Keratinocyte (primary cell): ENCODE data around the gene ENTR1. TPM values are rescaled to one million over a fixed set of nuclear protein-coding genes. Genes with fewer than 3 reads are reported as not detected.

Source experiments
- DNase-seq: peaks from one replicate; pipeline ENCODE4 v3.0.0-alpha.2; 2011; ENCODE audit warnings: low read depth, missing footprints, low spot score
- FAIRE-seq: peaks from 2 replicates; lab custom pipeline; 2011; peaks lifted over from hg19 to GRCh38; lab: Jason Lieb, UNC
- H2AFZ ChIP-seq: 2 replicates; pipeline ENCODE4 v1.6.0; 2012; ENCODE audit warnings: low read length, control low read depth, inconsistent platforms; ENCODE audit not compliant: control insufficient read depth
- H3K27ac ChIP-seq: 2 replicates; pipeline ENCODE4 v1.5.1; 2011; ENCODE audit warnings: low read length; ENCODE audit not compliant: control insufficient read depth, insufficient read depth
- H3K27me3 ChIP-seq: 3 replicates; pipeline ENCODE4 v1.6.0; 2011; ENCODE audit warnings: low read length; ENCODE audit not compliant: control insufficient read depth, insufficient read depth; ENCODE audit errors: extremely low read depth
- H3K36me3 ChIP-seq, 2 experiments: 2 replicates in 1 of 2; 3 replicates in 1 of 2; pipeline ENCODE4 v1.5.1; 2011; ENCODE audit warnings: low read length in 2 of 2, mild to moderate bottlenecking in 1 of 2; ENCODE audit not compliant: control insufficient read depth in 2 of 2, insufficient read depth in 2 of 2; ENCODE audit errors: extremely low read depth in 1 of 2
- H3K4me1 ChIP-seq: 3 replicates; pipeline ENCODE4 v1.5.1; 2011; ENCODE audit warnings: low read length; ENCODE audit not compliant: control insufficient read depth, insufficient read depth; ENCODE audit errors: extremely low read depth
- H3K4me2 ChIP-seq: 3 replicates; pipeline ENCODE4 v1.6.0; 2011; ENCODE audit warnings: low read depth, low read length; ENCODE audit not compliant: control insufficient read depth, insufficient read depth; ENCODE audit errors: extremely low read depth
- H3K4me3 ChIP-seq, 3 experiments: fragments of 200-600 bp in 1 of 3; sonication (generic) in 1 of 3; 2 replicates in 2 of 3; 3 replicates in 1 of 3; pipeline ENCODE4 v1.5.1; 2011 to 2016; ENCODE audit warnings: low read length in 3 of 3, mild to moderate bottlenecking in 3 of 3, control low read depth in 2 of 3, inconsistent platforms in 1 of 3, low read depth in 1 of 3, mixed read lengths in 1 of 3, mixed run types in 1 of 3, moderate library complexity in 1 of 3; ENCODE audit not compliant: control insufficient read depth in 2 of 3, insufficient read depth in 2 of 3; ENCODE audit errors: extremely low read depth in 1 of 3
- H3K79me2 ChIP-seq: 2 replicates; pipeline ENCODE4 v1.6.0; 2012; ENCODE audit warnings: low read length; ENCODE audit not compliant: control insufficient read depth, insufficient read depth
- H3K9ac ChIP-seq: 3 replicates; pipeline ENCODE4 v1.6.0; 2011; ENCODE audit warnings: low read length; ENCODE audit not compliant: control insufficient read depth, insufficient read depth; ENCODE audit errors: extremely low read depth
- H3K9me1 ChIP-seq: 3 replicates; pipeline ENCODE4 v1.6.0; 2011; ENCODE audit warnings: low read length; ENCODE audit not compliant: control insufficient read depth, insufficient read depth; ENCODE audit errors: extremely low read depth
- H3K9me3 ChIP-seq: 2 replicates; pipeline ENCODE4 v1.5.1; 2012; ENCODE audit warnings: low read depth, low read length; ENCODE audit not compliant: control insufficient read depth
- H4K20me1 ChIP-seq: 3 replicates; pipeline ENCODE4 v1.6.0; 2011; ENCODE audit warnings: low read length; ENCODE audit not compliant: control insufficient read depth, insufficient read depth; ENCODE audit errors: extremely low read depth
- EZH2 ChIP-seq: IDR thresholded peaks from one replicate; pipeline ENCODE4 v1.6.1; 2012; ENCODE audit warnings: inconsistent platforms, mild to moderate bottlenecking, low read length, moderate library complexity
- dilution Hi-C: fragments of 300-500 bp; cut with MboI; formaldehyde crosslinking; loops from one replicate; pipeline ENCODE4 v1.7.0; 2020; ENCODE audit warnings: low sequenced_read_pairs; ENCODE audit not compliant: extremely low pct_ligation_motif_present
- polyA plus RNA-seq, 5 experiments: library from polyadenylated mRNA; depleted of rRNA in 3 of 5; stranded (reverse) in 3 of 5; stranded (forward) in 1 of 5; unstranded in 1 of 5; fragments of >200 nt; gene quantifications; 1 replicate in 1 of 5; 2 replicates in 3 of 5; 3 replicates in 1 of 5; pipeline versions ENCODE4 v1.2.1 to v1.2.3, GENCODE V29; 2011 to 2012; ENCODE audit warnings: missing spikeins in 2 of 5, low read depth in 1 of 5, low replicate concordance in 1 of 5
- TF ChIP-seq, protein P1 (sequence below), 3 experiments: IDR thresholded peaks in 1 of 3; conservative IDR thresholded peaks in 1 of 3; optimal IDR thresholded peaks in 1 of 3; 2 replicates in 2 of 3; 3 replicates in 1 of 3; pipeline versions ENCODE3 to v1.5.1; 2011; ENCODE audit warnings: low read length in 3 of 3, mild to moderate bottlenecking in 3 of 3, moderate library complexity in 2 of 3, control low read depth in 1 of 3, inconsistent platforms in 1 of 3; ENCODE audit not compliant: insufficient read depth in 2 of 3; ENCODE audit errors: extremely low read depth in 1 of 3

The ENTR1 gene
- polyA plus RNA-seq, 1 donor (not counting 4 experiments of a cell fraction or from before 2014, with no cell fraction given), result 46.5 TPM

- peaks cover 12% of the 10 kb centered on the region for H3K4me1 ChIP-seq
These were observed 43.6 kb downstream of the ENTR1 start for GRCh38 chr9:136366826-136367225.

GRCh38 chr9:136365775-136366222 lies 44.6 kb downstream of the ENTR1 start:
- Histone ChIP-seq H2AFZ (no peak overlapping the region), H3K27ac (no peak overlapping the region), H3K4me3 (no peak overlapping the region), H3K36me3 (peaks cover 0 to 3% of the 10 kb centered on the region in 2 experiments), H3K9me1 (no peaks in the 10 kb centered on the region), H3K79me2 (no peaks in the 10 kb centered on the region), H3K9me3 (no peaks in the 10 kb centered on the region), H3K27me3 (no peaks in the 10 kb centered on the region), H3K4me1 (peaks cover 12% of the 10 kb centered on the region), H3K4me2 (no peak overlapping the region), H3K9ac (no peak overlapping the region), H4K20me1 (no peaks in the 10 kb centered on the region)
- FAIRE-seq, result no peak
- dilution Hi-C loops, result no loop called here
- no peak for DNase-seq
- no peak for TF ChIP-seq EZH2

More at GRCh38 chr9:136366826-136367225, 43.6 kb downstream of the ENTR1 start:
- Histone ChIP-seq H3K79me2 (no peaks in the 10 kb centered on the region), H3K9me3 (no peaks in the 10 kb centered on the region), H3K4me3 (no peak overlapping the region), H3K9me1 (no peaks in the 10 kb centered on the region), H3K9ac (no peak overlapping the region), H2AFZ (no peak overlapping the region), H3K27ac (no peak overlapping the region), H3K4me2 (no peak overlapping the region), H4K20me1 (no peaks in the 10 kb centered on the region), H3K27me3 (no peaks in the 10 kb centered on the region), H3K36me3 (peaks cover 0 to 1% of the 10 kb centered on the region in 2 experiments)
- DNase-seq, result no peak
- dilution Hi-C loops, result no loop called here
- FAIRE-seq, result no peak
- TF ChIP-seq, protein P1, sequence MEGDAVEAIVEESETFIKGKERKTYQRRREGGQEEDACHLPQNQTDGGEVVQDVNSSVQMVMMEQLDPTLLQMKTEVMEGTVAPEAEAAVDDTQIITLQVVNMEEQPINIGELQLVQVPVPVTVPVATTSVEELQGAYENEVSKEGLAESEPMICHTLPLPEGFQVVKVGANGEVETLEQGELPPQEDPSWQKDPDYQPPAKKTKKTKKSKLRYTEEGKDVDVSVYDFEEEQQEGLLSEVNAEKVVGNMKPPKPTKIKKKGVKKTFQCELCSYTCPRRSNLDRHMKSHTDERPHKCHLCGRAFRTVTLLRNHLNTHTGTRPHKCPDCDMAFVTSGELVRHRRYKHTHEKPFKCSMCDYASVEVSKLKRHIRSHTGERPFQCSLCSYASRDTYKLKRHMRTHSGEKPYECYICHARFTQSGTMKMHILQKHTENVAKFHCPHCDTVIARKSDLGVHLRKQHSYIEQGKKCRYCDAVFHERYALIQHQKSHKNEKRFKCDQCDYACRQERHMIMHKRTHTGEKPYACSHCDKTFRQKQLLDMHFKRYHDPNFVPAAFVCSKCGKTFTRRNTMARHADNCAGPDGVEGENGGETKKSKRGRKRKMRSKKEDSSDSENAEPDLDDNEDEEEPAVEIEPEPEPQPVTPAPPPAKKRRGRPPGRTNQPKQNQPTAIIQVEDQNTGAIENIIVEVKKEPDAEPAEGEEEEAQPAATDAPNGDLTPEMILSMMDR (optimal IDR thresholded peaks at IDR 0.05 in 1 of 3, IDR thresholded peaks at IDR 0.05 in 1 of 3, conservative IDR thresholded peaks at IDR 0.05 in 1 of 3; ENCODE audit: extremely low read depth in 1 of 3, insufficient read depth in 2 of 3, low read length in 3 of 3), result no peak
- TF ChIP-seq EZH2, result no peak
